COLO668 (cell line): ENCODE results near the gene CYGB.

Source experiments
- DNase-seq: peaks from one replicate; lab custom pipeline; 2025; ENCODE audit not compliant: unreplicated experiment; lab: John Stamatoyannopoulos, UW

Gene CYGB

GRCh38 chr17:76484228-76484725 is 53.2 kb downstream of the CYGB start:
- DNase-seq, result no peak

- DNase-seq, result no peak
These were observed 56.3 kb downstream of the CYGB start for GRCh38 chr17:76481071-76481655.

GRCh38 chr17:76480632-76481031 is 56.9 kb downstream of the CYGB start:
- DNase-seq, result no peak

- no peak for DNase-seq
These were observed 57.9 kb downstream of the CYGB start for GRCh38 chr17:76479515-76480060.

- DNase-seq, result no peak
These were observed 58.6 kb downstream of the CYGB start for GRCh38 chr17:76478730-76479514.

GRCh38 chr17:76478097-76478496 is 59.4 kb downstream of the CYGB start:
- DNase-seq, result no peak

- DNase-seq, result no peak
These were observed 59.9 kb downstream of the CYGB start for GRCh38 chr17:76477576-76477975.
